HUDEP-2 (cell line): ENCODE data around the gene CA12.

Experiments used
- DNase-seq, 76 experiments: peaks; one replicate each; lab custom pipeline; 2025; ENCODE audit not compliant: unreplicated experiment in 76 of 76; lab: John Stamatoyannopoulos, UW

The CA12 gene

GRCh38 chr15:63379492-63380150 is 2.0 kb downstream of the CA12 start:
- no peak for DNase-seq

- DNase-seq, result no peak
Measured at GRCh38 chr15:63378946-63379345, 2.7 kb downstream of the CA12 start.

- peak in 2 of 76 experiments; percentile 2 to 10 for DNase-seq
Measured at GRCh38 chr15:63374686-63375520, 6.7 kb downstream of the CA12 start.

- no peak for DNase-seq
Measured at GRCh38 chr15:63373866-63374548, 7.6 kb downstream of the CA12 start.

- no peak for DNase-seq
Measured at GRCh38 chr15:63373330-63373729, 8.3 kb downstream of the CA12 start.

GRCh38 chr15:63372753-63373152 is 8.9 kb downstream of the CA12 start:
- no peak for DNase-seq

GRCh38 chr15:63372018-63372705 is 9.5 kb downstream of the CA12 start:
- peak in 61 of 76 experiments; percentile 4 to 79 (median 39) for DNase-seq

- peak in 6 of 76 experiments; percentile 4 to 36 (median 8) for DNase-seq
Measured at GRCh38 chr15:63371297-63371918, 10.2 kb downstream of the CA12 start.

GRCh38 chr15:63370764-63371163 is 10.9 kb downstream of the CA12 start:
- DNase-seq, result no peak

- no peak for DNase-seq
Measured at GRCh38 chr15:63369781-63370180, 11.9 kb downstream of the CA12 start.

GRCh38 chr15:63369296-63369695 is 12.3 kb downstream of the CA12 start:
- no peak for DNase-seq

GRCh38 chr15:63368503-63368902 is 13.1 kb downstream of the CA12 start:
- no peak for DNase-seq

- DNase-seq, result no peak
Measured at GRCh38 chr15:63367900-63368299, 13.7 kb downstream of the CA12 start.

GRCh38 chr15:63367390-63367789 is 14.3 kb downstream of the CA12 start:
- no peak for DNase-seq

- DNase-seq, result no peak
Measured at GRCh38 chr15:63366451-63366850, 15.2 kb downstream of the CA12 start.

- DNase-seq, result no peak
Measured at GRCh38 chr15:63365273-63365680, 16.4 kb downstream of the CA12 start.

GRCh38 chr15:63364399-63365272 is 17.0 kb downstream of the CA12 start:
- no peak for DNase-seq

- DNase-seq, result peak in 3 of 76 experiments; percentile 8 to 17 (median 15)
Measured at GRCh38 chr15:63363292-63363691, 18.4 kb downstream of the CA12 start.

- DNase-seq, result no peak
Measured at GRCh38 chr15:63362885-63363284, 18.8 kb downstream of the CA12 start.
